Mucosa of descending colon (tissue), 3 donors: ENCODE measurements around the gene MAGI2. TPM values are rescaled to one million over a fixed set of nuclear protein-coding genes. Genes with fewer than 3 reads are reported as not detected.

Experiments
- ATAC-seq: fragments of 200-7000 bp; cut with Tn5 transposase; one replicate; pipeline ENCODE4 v1.9.1; 2020; ENCODE audit warnings: mild to moderate bottlenecking, moderate library complexity
- DNase-seq, 3 donors: peaks; one replicate each; pipeline ENCODE4 v3.0.0-alpha.2; 2020
- H3K36me3 ChIP-seq: fragments of 200-600 bp; one replicate; pipeline ENCODE4 v1.8.0; 2021; ENCODE audit warnings: low read depth, mild to moderate bottlenecking
- H3K4me1 ChIP-seq: fragments of 200-600 bp; one replicate; pipeline ENCODE4 v1.8.0; 2021; ENCODE audit warnings: low read depth, mild to moderate bottlenecking
- H3K4me3 ChIP-seq: fragments of 200-600 bp; one replicate; pipeline ENCODE4 v1.8.0; 2021; ENCODE audit warnings: mild to moderate bottlenecking
- H3K9me3 ChIP-seq: fragments of 200-600 bp; one replicate; pipeline ENCODE4 v1.8.0; 2021; ENCODE audit warnings: mild to moderate bottlenecking
- CTCF ChIP-seq: fragments of 200-600 bp; IDR thresholded peaks from one replicate; pipeline ENCODE4 v1.8.0; 2022; ENCODE audit warnings: antibody characterized with exemption, mild to moderate bottlenecking
- intact Hi-C, 2 donors: fragments of 100-400 bp; cut with DNase I in 1 of 2; cut with micrococcal nuclease in 1 of 2; formaldehyde crosslinking; loops; one replicate each; pipeline versions ENCODE4 v1.11.0 to v1.11.1; 2022; cut with DNase I, micrococcal nuclease
- total RNA-seq, 3 donors: library from RNA; stranded (reverse); fragmentation: NEBNext Ultra II Directional in 2 of 3; extraction: Animal tissue kit (Norgen Biotek cat#: 25700) in 2 of 3; gene quantifications; one replicate each; pipeline versions ENCODE4 v1.2.1 to v1.2.4, GENCODE V29; 2021 to 2023
- donor health status: DM: no; HTN: no; CAD: no; lungs with moderate emphysema.
- donor health status: DM: no; HTN: no; CAD: no.
- donor health status: DM: no; HTN: yes; CAD: no.

The MAGI2 gene
- total RNA-seq, 3 donors from 2014 or later, result 1.9 to 14.5 (median 2.7) TPM

DNA sequence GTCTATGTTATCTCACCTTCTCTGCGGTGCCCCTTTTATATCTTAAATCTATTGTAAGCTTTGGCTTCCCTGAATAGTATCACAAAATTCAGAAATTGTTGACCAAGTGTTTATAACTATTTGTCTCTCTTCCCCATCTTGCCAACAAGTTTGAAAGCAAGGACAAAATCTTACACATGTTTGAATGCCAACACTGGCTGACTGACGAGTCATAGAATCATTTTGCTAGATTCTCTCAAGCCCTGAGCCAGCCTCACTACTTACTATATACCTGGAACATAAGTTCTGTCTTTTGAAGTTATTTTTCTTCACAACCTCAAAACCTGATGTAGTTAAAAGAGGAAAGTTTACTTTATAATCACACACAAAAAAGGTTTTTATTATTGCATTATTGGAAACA lies 954.2 kb downstream of the MAGI2 start:
- DNase-seq, result no peak
- intact Hi-C loops, result no loop called here
- no peak for ATAC-seq
- Histone ChIP-seq H3K4me1 (no peaks in the 10 kb centered on the region), H3K36me3 (no peaks in the 10 kb centered on the region), H3K9me3 (no peaks in the 10 kb centered on the region), H3K4me3 (no peak overlapping the region)
- no peak for TF ChIP-seq CTCF

GRCh38 chr7:78497728-78498427 lies 955.6 kb downstream of the MAGI2 start:
- Histone ChIP-seq H3K4me3 (no peak overlapping the region), H3K9me3 (no peaks in the 10 kb centered on the region), H3K4me1 (no peaks in the 10 kb centered on the region), H3K36me3 (no peaks in the 10 kb centered on the region)
- no peak for TF ChIP-seq CTCF
- intact Hi-C loops, result no loop called here
- no peak for ATAC-seq
- no peak for DNase-seq

DNA sequence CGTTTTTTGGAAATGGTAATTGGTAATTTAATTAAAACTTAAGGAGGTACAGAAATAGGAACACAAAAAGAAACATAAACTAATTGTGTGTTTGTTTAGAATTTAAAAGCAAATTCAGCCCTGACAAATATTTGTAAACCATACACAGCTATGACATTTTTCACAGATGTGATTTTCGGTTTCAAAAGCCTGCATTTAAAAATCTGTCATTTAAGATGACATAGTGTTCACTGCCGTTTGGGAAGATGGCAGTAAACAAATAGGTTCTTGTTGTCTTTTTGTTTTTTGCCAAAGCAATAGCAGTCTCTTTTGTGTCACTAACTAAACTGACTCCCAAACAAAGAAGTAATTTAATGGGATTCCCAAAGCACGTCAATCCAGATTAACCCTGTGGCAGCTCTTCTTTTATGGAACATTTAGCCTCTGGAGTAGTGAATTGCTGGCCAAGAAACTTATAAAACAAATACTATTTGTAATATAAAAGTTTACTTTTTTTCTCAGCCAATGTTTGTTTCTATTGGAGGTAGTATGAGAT lies 957.3 kb downstream of the MAGI2 start:
- DNase-seq, result no peak
- ATAC-seq, result no peak
- no peak for TF ChIP-seq CTCF
- Histone ChIP-seq H3K9me3 (no peaks in the 10 kb centered on the region), H3K4me1 (no peaks in the 10 kb centered on the region), H3K4me3 (no peak overlapping the region), H3K36me3 (no peaks in the 10 kb centered on the region)
- intact Hi-C loops, result no loop called here

DNA sequence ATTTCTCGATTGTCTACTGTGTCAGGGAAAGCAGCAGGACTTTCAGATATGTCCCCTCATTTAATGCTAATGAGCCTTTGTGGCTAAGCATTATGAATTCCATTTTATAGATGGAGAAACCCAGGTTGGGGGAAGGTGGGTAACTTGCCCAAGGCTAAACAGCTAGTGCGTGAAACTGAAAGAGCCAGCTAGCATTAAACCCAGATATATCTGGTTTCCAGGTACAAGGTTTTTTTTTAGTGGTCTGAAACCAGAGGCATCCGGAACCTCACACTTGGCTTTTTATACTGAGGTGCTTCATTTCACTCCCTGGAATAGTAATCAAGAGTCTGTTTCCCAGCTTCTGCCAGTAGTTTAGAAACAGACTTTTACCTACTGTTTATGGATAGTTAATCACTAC lies 960.1 kb downstream of the MAGI2 start:
- H3K36me3 ChIP-seq, result no peaks in the 10 kb centered on the region
- DNase-seq (no peak), ATAC-seq (no peak)
- H3K4me1 ChIP-seq, result no peaks in the 10 kb centered on the region
- no peaks in the 10 kb centered on the region for H3K9me3 ChIP-seq
- no peak for TF ChIP-seq CTCF
- intact Hi-C loops, result no loop called here
- no peak overlapping the region for H3K4me3 ChIP-seq

GRCh38 chr7:78492146-78492545 lies 961.3 kb downstream of the MAGI2 start:
- no peak for TF ChIP-seq CTCF
- Histone ChIP-seq H3K4me1 (no peaks in the 10 kb centered on the region), H3K9me3 (no peaks in the 10 kb centered on the region), H3K36me3 (no peaks in the 10 kb centered on the region), H3K4me3 (no peak overlapping the region)
- ATAC-seq (no peak), DNase-seq (no peak)
- intact Hi-C loops, result no loop called here
